H1 (cell line): ENCODE data around the gene DTWD1. TPM values are rescaled to one million over a fixed set of nuclear protein-coding genes. Genes with fewer than 3 reads are reported as not detected.

Experiments used
- CTBP2 ChIP-seq: IDR thresholded peaks from 2 replicates; pipeline ENCODE4 v1.7.0; 2011; ENCODE audit warnings: borderline replicate concordance, mild to moderate bottlenecking, moderate library complexity, mixed read lengths, low read length; ENCODE audit not compliant: insufficient read depth, insufficient read length
- KDM1A ChIP-seq: fragments of 200-600, 300-600 bp; sonication (generic); IDR thresholded peaks from 2 replicates; pipeline ENCODE4 v1.7.1; 2016; ENCODE audit warnings: mild to moderate bottlenecking, low read length, borderline replicate concordance
- RFX5 ChIP-seq: IDR thresholded peaks from 2 replicates; pipeline ENCODE4 v1.6.1; 2011; ENCODE audit warnings: low read depth, low read length, improper control_type of control experiment, borderline replicate concordance
- SIRT6 ChIP-seq: IDR thresholded peaks from one replicate; pipeline ENCODE4 v1.7.1; 2012; ENCODE audit warnings: low read length, inconsistent platforms
- polyA plus RNA-seq, 7 experiments: library from polyadenylated mRNA; depleted of rRNA in 3 of 7; stranded (reverse) in 5 of 7; unstranded in 2 of 7; fragments of >200 nt in 5 of 7; fragments of 200-250 nt in 2 of 7; gene quantifications; 1 replicate in 5 of 7; 2 replicates in 1 of 7; 4 replicates in 1 of 7; pipeline versions ENCODE4 v1.2.1 to v1.2.3, GENCODE V29; 2011 to 2013; ENCODE audit warnings: missing spikeins in 2 of 7, mixed read lengths in 2 of 7
- total RNA-seq: library from RNA; stranded (reverse); fragmentation: NEBNext Ultra II Directional; extraction: Animal tissue kit (Norgen Biotek cat#: 25700); gene quantifications from 2 replicates; pipeline ENCODE4 v1.2.1, GENCODE V29; 2021

The DTWD1 gene
- total and polyA plus RNA-seq, 2 of the 8 experiments (the other 6 are each of a cell fraction or from before 2014, with no cell fraction given), result 10.4 to 32.4 TPM

DNA sequence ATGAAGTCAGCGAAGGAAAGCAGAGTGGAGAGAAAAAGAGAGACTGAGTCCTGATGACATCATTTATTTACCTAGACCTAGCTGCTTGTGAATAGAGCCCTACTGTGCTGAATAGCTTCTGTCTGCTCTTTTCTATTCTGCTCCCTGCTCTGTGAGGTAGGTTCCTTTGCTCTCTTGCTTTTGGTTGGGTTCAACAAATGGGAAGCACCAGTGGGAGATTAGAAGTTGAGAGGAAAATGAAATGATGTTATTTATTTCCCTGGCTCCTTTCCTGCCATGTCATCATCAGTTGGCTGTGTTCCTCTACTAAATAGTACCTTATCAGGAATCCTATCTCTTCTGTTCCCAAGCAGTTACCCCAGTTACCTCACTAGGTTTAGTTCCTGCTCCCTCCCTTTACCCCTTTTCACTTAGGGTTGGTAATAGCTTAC is 23.5 kb downstream of the DTWD1 start (continued):
- no peak for TF ChIP-seq CTBP2
- TF ChIP-seq SIRT6, result no peak
- no peak for TF ChIP-seq RFX5
- no peak for TF ChIP-seq KDM1A
